Right lobe of liver (tissue), 4 donors: Measurements from ENCODE around the gene SERPINE1.

ENCODE experiments used
- POLR2A ChIP-seq: fragments of 450-650 bp; IDR thresholded peaks from one replicate; pipeline ENCODE4 v1.6.1; 2017; ENCODE audit warnings: antibody characterized with exemption, mild to moderate bottlenecking
- TF ChIP-seq, protein P1 (sequence below), 4 donors: fragments of 200-600 bp in 3 of 4; fragments of 450-650 bp in 1 of 4; IDR thresholded peaks; one replicate each; pipeline versions ENCODE4 v1.5.1 to v1.8.0; 2016 to 2022; ENCODE audit warnings: antibody characterized with exemption in 4 of 4, mild to moderate bottlenecking in 2 of 4
- donor health status: DM: no; HTN: no; CAD: no.
- donor health status: DM: no; HTN: no; CAD: no.
- donor health status: DM: no; HTN: yes; CAD: no.

DNA sequence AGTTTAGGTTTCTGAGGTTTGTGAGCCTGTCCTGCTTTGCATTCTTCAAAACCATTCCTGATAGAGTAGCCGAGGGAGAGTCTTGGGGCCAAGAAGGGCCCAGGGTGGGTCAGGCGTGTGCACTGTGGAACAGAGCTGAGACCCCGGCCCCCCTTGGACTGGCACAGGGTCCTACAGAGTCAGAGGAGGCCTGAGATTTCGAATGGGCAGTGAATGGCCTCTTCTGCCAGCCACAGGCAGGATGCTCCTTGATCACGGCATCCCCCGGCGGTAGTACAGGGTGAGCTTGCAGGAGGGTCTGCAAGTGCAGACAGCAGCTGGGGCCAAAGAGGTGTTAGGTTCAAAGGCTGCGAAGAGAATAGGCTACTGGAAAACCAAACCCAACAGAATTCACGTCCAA is 37.0 kb upstream of the SERPINE1 start:
- TF ChIP-seq, protein P1, sequence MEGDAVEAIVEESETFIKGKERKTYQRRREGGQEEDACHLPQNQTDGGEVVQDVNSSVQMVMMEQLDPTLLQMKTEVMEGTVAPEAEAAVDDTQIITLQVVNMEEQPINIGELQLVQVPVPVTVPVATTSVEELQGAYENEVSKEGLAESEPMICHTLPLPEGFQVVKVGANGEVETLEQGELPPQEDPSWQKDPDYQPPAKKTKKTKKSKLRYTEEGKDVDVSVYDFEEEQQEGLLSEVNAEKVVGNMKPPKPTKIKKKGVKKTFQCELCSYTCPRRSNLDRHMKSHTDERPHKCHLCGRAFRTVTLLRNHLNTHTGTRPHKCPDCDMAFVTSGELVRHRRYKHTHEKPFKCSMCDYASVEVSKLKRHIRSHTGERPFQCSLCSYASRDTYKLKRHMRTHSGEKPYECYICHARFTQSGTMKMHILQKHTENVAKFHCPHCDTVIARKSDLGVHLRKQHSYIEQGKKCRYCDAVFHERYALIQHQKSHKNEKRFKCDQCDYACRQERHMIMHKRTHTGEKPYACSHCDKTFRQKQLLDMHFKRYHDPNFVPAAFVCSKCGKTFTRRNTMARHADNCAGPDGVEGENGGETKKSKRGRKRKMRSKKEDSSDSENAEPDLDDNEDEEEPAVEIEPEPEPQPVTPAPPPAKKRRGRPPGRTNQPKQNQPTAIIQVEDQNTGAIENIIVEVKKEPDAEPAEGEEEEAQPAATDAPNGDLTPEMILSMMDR (IDR thresholded peaks at IDR 0.05), result no peak
- no peak for TF ChIP-seq POLR2A
